GM12801 (cell line): ENCODE results near the gene ANKRD29.

ENCODE experiments used
- CTCF ChIP-seq: IDR thresholded peaks from one replicate; pipeline ENCODE4 v1.5.1; 2011; ENCODE audit warnings: control low read depth; ENCODE audit not compliant: insufficient read length; ENCODE audit errors: extremely low read depth

The ANKRD29 gene

GRCh38 chr18:23569299-23570063 is 93.2 kb downstream of the ANKRD29 start:
- TF ChIP-seq CTCF: no peak

- no peak for TF ChIP-seq CTCF
Measured at GRCh38 chr18:23568281-23569138, 94.2 kb downstream of the ANKRD29 start.

DNA sequence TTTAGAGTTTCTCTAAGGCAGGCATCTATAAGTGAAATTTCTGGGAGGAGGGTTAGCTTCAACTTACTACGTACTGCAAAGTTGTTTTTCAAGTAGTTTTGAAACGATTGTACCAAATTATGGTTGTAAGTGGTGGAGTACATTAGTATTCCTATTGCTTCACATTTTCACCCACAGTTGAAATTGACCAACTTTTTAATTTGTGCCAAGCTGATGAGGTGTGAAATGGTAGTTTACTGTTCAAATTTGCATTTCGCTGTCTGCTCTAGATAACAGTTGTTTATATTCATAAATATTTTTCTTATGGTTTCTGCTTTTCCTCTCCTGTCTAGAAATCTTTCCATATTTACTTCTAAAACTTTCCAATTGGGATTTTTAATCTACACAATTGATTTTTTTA is 95.0 kb downstream of the ANKRD29 start:
- TF ChIP-seq CTCF: no peak

- TF ChIP-seq CTCF: no peak
Measured at GRCh38 chr18:23565916-23566547, 96.7 kb downstream of the ANKRD29 start.

DNA sequence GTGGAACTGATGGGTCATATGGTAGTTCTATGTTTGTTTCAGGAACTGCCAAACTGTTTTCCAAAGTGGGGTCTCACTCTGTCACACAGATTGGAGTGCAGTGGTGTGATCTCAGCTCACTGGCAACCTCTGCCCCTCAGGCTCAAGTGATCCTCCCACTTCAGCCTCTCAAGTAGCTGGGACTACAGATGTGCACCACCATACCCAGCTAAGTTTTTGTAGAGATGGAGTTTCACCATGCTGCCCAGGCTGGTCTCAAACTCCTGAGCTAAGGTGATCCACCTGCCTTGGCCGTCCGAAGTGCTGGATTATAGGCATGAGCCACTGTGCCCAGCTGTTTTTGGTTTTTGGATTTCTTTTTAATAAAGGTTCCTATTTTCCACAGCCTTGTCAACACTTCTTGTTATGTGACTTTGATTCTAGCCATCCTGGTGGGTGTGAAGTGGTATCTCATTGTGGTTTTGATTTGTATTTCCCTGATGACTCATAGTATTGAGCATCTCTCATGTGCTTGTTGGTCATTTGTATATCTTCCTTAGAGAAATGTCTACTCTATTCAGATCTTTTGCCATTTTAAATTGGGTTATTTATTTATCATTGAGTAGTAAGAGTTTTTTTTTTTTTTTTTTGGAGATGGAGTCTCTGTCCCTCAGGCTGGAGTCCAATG is 99.2 kb downstream of the ANKRD29 start:
- no peak for TF ChIP-seq CTCF

- no peak for TF ChIP-seq CTCF
Measured at GRCh38 chr18:23560186-23560585, 102.5 kb downstream of the ANKRD29 start.
